ENCODE results near the gene CPLX1.

The CPLX1 gene

DNA sequence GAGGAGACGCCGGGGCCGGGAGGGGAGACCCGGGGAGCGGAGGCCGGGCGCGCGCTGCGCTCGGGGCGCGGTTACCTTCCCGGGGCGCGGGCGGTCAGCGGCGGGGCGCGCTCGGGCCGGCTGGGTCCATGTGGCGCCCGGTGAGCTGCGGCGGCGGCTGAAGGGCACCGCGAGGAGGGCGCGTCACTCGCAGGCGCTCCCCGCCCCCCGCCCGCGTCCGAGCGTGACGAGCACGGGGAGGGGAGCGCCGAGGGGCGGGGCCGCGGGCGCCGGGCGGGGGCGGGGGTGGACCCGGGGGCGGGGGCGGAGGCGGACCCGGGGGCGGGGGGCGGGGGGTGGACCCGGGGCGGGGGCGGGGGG, at the start of gene CPLX1:
Gene CPLX1 (minus strand): TSS at position 159 of the 360 bp plus-strand sequence. CDS start 1,607 bp downstream, outside the sequence.
- DNase-seq: no peak

DNA sequence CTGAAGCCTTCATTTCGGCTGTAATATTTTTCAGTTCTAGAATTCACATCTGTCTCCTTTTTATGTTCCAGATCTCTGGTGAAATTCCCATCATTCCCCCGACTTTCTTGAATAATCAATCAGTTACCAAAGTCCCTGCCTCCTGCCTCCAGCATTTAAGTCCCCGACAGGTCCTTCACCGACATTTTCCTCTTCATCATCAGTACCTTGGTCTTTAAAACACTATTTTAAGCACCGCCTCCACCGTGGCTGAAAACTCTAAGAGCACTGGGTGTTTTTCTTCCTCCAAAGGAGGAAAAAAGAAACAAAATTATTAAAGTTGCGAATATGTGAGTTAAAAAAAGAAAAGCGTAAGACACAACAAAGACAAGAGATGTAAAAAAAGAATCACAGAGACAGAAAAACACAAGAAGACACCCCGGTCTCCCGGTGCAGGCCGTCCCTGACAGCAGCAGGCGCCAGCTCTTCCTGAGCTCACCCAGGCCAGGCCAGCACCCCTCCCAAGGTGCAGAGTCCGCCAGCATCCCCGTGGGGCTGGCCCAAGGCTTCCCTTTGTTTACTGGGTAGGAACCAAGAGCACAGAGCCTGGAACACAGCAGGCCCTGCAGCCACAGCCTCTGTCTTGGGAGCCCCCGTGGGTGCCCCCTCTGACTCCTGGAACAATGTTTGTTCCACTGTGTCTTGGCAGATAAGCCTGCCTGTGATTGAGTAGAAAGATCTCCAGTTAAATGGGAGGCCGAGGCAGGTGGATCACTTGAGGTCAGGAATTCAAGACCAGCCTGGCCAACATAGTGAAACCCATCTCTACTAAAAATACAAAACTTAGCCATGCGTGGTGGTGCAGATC, 49.3 kb upstream of the CPLX1 start:
- DNase-seq: no peak

DNA sequence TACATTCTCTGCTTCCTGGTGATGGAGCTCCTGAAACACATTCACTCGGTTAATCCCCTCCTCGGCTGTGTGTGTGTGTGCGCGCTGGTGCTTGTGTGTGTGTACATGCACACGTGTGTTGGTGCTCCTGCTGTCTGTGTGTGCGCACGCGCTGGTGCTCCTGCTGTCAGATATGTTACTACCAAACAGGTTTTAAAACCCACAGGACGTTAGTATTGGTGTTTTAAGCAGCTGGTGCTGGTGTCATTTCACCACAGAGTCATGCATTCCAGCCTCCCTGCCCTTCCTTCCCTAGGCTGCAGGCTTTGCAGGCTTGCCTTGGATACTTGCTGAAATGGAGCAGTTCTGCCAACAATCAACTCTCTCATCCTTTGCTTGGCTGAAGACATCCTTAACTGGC, 48.1 kb upstream of the CPLX1 start:
- no peak for DNase-seq

DNA sequence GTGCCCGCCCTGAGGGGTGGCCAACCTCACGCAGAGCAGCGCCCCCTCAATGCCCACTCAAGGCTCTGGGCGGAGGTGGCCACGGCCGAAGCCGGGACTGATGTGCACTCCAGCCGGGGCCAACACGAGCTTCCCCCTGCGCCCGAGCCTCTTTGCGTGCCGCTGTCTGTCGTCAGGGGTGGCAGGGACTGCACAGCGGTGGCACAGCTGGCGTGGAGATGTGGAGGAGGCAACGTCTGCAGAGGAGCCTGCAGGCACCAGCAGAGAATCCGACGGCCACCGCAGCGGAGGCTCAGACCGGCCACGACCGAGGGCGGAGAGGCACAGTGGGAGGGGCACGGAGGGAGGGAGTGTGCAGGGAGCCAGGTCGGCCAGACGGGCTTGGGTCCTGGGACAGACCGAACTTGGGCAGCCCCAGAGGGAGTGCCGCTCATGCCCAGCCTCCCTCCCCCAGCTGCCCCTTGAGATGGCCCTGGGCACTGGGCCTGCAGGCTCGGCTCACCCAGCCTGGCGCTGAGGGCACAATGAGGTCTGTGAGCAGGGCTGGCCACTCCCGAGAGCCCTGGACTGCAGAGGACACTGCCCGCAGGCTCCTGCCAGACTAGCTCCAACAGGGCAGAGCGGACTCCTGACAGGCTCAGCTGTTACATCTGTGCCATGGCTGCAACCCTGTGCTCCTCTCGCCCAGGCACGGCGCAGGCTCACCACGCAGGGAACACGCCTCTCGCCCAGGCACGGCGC, 46.5 kb upstream of the CPLX1 start:
- DNase-seq: no peak

DNA sequence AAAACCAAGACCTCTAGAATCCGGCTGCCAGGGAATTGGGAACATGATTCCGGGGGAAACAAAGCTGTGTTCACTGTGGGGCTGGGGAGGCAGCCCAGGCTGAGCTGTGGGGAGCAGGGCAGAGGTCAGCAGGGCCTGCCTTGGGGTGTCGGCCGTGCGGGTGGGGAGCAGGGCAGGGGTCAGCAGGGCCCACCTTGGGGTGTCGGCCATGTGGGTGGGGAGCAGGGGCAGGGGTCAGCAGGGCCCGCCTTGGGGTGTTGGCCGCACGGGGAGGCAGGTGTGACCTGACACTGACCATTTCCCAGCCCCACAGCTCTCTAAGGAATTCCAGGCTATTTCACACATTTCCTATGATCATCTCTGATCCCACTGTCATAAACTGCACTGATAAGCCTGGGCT, 45.6 kb upstream of the CPLX1 start:
- DNase-seq: no peak

DNA sequence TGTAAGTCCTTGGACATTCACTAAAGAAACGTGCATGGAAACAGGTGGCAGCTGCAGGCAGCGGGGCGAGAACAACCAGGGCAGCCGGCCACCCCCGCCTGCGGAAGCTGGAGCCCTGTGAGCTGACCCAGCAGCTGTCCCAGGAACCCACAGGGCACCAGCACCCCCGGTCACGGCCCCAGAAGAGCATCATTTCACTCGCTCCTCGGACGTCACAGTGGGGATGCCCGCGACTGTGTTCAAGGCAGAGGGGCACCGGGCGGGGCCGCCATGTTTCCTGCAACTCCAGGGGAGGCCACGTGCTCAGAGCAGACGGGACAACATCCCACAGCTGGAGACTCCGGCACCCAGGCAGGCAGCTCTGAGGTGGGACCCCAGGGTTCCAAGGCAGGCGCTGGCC, 45.0 kb upstream of the CPLX1 start:
- DNase-seq: no peak

DNA sequence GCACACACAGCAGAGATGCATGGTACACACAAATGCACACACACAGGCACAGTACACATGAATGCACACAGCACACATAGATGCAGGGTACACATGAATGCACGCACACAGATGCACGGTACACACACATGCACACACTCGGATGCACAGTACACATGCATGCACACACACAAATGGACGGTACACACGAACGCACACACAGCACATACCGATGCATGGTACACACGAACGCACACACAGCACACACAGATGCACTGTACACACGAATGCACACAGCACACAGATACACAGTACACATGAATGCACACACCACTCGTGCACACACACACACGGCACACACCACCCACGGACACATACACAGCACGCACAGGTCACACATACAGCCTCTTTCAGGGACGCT, 43.8 kb upstream of the CPLX1 start:
- no peak for DNase-seq

DNA sequence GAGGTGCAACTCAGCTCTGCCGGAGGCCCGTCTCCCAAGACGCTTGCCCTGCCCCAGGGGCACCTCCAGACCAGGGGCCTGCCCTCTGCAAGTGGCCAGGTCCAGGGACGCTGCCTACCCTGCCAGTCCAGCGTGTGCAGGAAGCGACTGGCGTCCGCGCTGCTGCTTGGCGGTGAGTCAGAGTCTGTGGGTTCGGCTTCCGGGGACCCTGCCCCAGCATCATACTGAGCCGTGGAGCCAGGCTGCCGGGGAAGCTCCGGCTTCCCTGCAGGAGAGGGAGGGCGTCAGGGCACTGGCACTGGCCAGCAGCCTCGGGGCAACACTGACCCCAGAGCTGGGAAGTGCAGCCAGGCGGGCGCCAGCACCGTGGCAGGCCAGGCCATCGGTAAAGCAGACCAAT, 42.5 kb upstream of the CPLX1 start:
- no peak for DNase-seq

DNA sequence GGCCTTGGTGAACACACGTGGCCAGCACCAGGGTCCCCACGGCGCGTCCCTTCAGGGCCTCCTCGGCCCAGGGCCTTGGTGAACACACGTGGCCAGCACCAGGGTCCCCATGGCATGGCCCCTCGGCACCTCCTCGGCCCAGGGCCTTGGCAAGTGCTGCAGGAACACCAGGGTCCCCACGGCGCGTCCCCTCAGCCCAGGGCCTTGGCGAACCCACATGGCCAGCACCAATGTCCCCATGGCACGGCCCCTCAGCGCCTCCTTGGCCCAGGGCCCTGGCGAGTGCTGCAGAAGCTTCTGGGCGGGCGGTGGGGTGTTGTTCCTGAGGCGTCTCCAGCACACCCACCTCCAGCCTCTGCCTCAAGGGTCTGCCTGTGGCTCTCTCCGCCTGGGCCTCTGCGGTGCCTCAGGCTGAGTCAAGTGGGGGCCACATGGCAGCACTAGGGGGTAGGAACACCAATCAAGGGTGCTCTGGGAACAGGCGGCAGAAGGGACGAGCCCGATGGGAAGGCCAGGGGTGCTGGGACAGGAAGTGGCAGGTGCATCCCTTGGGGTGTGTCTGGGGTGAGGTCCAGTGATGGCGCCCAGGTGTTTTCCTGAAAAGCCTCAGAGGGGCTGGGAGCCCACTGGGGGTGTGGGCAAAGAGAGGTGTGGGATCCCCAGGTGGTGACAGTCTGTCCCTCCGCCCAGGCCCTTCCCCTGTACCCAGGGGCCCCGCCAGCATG, 41.8 kb upstream of the CPLX1 start:
- no peak for DNase-seq

DNA sequence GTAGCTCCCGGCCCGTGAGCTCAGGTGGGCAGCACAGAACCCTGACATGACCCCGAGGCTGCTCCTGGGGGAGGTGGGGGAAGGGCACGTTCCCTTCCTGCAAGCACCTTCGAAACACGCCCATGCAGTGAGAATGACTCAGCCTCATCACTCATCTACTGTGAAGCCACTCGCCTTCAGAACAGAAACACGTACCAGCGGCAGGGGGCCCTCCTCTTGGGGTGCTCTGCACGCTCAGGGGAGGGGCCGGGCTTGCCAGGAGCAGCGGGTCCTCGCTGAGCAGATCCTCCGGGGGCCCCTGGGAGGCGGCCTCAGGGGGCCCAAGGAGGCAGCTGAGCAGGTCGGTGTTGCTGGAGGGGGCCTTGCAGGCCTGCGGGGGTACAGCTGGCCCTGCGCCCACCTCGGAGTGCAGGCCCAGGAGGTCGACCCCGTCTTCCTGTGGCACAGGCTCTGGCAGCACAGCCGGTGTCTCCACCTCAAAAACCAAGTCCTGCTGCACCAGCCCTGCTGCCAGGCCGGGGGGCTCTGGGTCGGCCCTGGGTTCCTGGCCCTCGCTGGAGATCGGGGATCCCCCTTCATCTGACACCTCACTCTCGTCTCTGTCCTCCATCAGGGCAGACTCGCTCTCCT, 40.9 kb upstream of the CPLX1 start:
- DNase-seq: no peak

DNA sequence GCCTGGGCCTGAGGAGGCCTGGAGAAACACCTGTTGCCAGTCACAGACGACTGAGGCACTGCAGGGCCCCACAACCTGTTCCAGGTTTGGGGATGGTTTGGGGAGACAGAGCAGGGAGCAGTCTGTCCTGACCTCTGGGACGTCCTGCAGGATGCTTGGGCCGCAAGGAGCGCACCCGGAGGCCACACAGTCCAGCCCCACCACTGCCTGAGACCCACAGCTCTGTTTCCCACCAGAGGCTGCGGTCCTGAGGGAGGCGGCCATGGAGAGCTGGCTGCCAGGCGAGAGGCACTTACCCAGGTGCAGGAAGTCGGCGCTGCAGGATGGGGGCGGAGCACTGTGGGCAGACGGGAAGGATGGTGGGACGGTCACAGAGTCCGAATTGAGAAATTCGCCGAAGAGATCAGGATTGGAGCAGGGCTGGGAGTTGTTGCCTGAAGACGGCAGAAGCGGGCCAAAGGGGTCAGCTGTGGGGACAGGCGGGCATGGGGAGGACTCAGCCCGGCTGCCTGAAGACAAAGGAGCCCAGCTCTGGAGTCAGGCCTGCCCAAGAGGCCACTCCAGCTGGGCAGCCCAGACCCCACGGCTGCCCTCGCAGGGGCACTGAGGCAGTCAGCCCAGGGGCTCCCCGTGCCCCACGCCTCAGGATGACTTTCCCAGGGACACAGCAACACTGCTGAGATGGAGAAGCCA, 40.3 kb upstream of the CPLX1 start:
- DNase-seq: no peak

DNA sequence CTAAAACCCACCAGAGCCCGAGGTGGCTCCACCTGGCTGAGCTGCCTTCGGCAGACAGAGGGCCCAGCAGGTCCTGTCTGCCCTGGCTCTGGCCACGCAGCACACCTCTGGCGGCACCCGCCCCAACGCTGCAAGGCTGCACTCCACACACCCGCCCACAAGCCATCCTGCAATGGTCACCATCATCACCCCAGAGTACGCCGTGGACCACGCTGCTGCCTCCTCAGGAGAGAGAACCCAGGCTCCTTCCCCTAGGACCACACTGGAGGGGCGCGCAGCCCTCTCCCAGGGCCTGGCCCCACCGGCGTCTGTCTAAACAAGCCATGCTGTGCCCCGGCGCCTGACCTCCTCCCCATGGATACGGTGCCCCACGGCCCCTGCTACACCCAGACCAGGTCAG, 39.6 kb upstream of the CPLX1 start:
- no peak for DNase-seq

DNA sequence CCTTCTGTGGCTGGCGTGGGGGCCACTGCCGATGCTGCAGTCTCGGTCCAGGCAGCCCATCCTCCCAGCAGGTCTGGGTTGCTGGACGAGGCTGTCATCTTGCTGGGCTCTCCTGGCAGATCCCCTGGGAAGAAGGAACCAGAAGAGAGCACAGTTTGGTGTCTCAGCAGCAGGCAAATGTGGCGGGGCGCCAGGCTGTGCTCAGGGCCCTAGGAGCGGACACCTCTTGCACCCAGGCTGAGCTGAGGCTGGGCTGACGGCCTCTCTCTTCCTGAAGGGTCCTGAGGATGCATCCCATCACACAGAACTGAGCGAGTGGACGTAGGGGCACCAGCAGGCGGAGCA, 39.2 kb upstream of the CPLX1 start:
- DNase-seq: no peak

DNA sequence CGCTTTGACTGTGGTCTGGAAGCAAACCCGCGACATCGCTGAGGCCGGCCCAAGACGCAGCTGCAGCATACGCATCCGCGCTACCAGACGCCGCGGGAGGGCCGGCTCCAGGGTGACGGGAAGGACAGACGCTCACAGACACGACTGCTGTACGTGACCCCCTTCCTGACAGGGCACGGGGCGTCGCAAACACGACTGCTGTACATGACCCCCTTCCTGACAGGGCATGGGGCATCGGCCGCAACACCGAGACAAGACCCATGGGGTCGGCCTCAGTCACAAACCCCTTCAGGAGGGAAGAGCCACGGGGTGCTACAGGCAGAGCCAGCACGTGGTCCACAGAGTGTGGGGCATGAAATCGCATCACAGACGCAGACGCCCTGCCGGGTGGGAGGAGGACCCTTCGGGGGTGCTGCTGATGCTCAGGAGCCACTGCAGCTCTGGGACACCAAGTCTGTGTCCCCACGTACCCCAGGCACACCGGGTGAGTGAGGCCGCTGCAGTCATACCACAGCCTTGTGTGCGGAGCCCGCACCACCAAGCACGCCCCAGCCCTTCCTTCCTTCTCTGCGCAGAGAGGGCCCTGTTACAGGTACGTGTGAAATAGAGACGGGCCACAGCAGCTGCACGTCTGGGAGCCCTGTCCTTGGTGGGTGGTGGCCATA, 38.7 kb upstream of the CPLX1 start:
- DNase-seq: no peak

DNA sequence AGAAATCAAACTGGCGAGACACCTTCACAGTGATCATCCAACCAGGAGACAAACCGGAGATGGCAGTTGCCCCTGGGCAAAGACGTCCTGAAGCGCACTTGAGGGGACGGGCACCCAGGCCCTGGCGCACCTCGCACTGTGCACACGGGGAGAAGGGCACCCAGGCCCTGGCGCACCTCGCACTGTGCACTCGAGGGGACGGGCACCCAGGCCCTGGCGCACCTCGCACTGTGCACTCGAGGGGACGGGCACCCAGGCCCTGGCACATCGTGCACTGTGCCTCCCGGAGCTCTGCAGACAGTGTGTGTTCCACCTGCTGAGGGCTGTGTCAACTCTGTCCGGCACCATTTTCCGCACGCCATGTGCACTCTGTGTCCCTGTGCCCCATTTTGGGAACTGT, 34.6 kb upstream of the CPLX1 start:
- no peak for DNase-seq

DNA sequence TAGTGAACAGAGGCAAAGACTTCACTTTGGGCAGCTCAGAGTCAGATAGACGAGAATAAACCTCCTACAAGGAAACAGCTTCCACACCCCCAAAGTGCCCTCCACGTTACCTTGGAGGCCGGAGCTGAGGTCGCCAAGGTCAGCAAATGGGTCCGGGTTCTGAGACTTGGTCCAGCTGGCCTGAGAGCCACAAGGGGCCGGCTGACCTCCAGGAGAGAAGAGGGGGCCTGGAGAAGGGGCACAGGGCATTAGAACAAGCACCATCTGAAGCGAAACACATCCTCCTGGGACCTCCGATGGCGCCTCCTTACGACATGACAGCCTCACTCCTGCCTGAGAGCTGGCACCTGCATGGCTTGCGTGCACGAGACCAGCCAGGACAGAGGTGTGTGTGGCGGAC, 33.6 kb upstream of the CPLX1 start:
- no peak for DNase-seq

DNA sequence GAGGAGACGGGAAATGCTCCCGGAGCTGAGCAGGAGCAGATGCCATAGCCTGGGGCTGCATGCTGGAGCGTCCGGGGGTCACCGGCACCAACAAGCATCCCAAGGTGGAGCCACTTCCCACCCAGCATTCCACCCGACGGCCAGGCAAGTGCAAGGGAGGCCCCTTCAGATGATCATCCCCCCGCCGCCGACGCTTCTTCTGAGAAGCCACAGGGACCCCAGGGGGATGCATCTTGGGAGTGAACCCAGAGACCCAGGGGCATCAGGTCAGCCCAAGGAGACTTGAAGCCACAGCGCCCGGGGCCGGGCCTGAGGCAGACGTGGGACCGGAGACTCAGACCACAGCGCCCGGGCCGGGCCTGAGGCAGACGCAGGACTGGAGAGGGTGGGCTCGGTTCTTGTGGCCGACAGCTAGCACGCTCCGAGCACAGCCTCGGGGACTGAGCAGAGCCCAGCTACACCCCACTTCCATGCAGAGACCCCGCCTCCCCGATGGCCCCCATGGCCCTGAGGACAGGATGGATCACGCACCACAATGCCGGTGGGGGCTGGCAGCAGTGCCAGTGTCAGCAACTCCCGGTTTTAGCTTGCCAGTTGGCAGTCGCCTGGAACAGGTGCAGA, 33.0 kb upstream of the CPLX1 start:
- DNase-seq: no peak

DNA sequence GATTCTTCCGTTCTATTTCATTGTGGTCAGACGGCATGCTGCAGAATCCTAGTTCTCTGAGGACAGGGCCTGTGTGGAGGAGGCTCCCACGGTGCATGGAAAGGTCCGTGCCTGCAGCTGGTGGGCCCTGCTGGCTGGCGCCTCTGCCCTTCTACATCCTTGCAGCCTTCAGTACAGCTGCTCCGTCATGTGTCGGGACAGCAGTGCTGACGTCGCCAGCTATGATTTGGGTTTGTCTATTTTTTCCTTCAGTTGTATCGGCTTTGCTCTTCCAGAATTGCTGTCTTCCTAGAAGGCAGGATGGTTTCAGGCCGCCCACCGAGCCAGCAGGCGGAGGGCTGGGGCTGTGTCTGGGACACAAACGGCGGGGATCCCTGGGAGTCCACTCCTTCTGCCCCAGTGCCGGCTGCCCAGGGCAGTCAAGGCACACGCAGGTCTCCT, 32.1 kb upstream of the CPLX1 start:
- no peak for DNase-seq

DNA sequence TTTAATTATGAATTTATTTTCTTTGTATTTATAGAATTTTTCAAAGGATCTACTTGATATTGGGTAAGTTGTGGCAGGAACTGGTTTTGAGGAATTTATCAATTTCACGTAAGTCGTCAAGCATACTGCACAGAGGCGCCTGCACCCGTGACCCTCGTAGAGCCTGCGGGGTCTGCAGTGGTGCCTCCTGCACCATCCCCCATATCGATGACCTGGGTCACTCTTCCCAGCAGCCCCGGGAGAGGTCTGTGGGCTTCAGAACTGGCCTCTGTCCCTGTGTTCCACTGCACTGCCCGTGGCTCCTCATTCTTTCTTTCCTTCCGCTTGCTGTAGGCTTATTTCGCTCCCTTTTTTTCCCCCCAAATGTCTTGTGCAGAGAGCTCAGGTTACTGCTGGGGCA, 31.5 kb upstream of the CPLX1 start:
- no peak for DNase-seq

DNA sequence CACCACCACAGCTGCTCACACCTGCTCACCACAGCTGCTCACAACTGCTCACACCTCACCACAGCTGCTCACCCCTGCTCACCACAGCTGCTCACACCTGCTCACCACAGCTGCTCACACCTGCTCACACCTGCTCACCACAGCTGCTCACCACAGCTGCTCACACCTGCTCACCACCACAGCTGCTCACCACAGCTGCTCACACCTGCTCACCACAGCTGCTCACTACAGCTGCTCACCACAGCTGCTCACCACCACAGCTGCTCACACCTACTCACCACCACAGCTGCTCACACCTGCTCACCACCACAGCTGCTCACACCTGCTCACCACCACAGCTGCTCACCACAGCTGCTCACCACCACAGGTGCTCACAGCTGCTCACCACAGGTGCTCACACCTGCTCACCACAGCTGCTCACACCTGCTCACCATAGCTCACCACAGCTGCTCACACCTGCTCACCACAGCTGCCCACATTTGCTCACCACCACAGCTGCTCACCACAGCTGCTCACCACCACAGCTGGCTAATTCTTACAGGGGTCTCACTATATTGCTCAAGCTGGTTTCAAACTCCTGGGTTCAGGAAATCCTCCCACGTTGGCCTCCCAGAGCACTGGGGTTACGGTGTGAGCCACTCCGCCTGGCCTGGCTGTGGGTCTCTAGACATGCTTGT, 30.4 kb upstream of the CPLX1 start:
- DNase-seq: no peak

DNA sequence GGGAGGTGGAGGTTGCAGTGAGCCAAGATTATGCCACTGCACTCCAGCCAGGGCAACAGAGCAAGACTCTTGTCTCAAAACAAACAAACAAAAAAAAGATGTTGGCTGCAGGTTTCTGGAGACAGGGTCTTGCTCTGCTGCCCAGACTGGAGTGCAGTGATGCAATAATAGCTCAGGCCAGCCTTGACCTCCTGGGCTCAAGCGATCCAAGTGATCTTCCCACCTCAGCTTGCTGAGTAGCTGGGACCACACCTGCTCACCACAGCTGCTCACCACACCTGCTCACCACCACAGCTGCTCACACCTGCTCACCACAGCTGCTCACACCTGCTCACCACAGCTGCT, 29.9 kb upstream of the CPLX1 start:
- no peak for DNase-seq
